Astrocyte of the hippocampus (primary cell): ENCODE results near the gene MAP1LC3B.

Experiments
- DNase-seq: peaks from one replicate; pipeline ENCODE4 v3.0.0; 2011; ENCODE audit warnings: low read depth, low spot score

Gene MAP1LC3B

GRCh38 chr16:87426423-87427215, 34.5 kb downstream of the MAP1LC3B start:
- no peak for DNase-seq

GRCh38 chr16:87431926-87432325, 39.8 kb downstream of the MAP1LC3B start:
- DNase-seq = peak; percentile 78

- no peak for DNase-seq
Measured at GRCh38 chr16:87432330-87432915, 40.3 kb downstream of the MAP1LC3B start.

GRCh38 chr16:87434146-87434667, 42.1 kb downstream of the MAP1LC3B start:
- no peak for DNase-seq

- DNase-seq = peak; percentile 31
Measured at GRCh38 chr16:87435372-87436224, 43.5 kb downstream of the MAP1LC3B start.

GRCh38 chr16:87436225-87437172, 44.4 kb downstream of the MAP1LC3B start:
- peak; percentile 50 for DNase-seq

GRCh38 chr16:87437327-87437726, 45.2 kb downstream of the MAP1LC3B start:
- DNase-seq = no peak

- DNase-seq = no peak
Measured at GRCh38 chr16:87437911-87438610, 45.9 kb downstream of the MAP1LC3B start.

- no peak for DNase-seq
Measured at GRCh38 chr16:87438611-87438985, 46.5 kb downstream of the MAP1LC3B start.

GRCh38 chr16:87439926-87440325, 47.8 kb downstream of the MAP1LC3B start:
- no peak for DNase-seq

- DNase-seq = peak; percentile 44
Measured at GRCh38 chr16:87441886-87442580, 49.9 kb downstream of the MAP1LC3B start.

GRCh38 chr16:87442581-87442966, 50.4 kb downstream of the MAP1LC3B start:
- DNase-seq = no peak

GRCh38 chr16:87443016-87443415, 50.9 kb downstream of the MAP1LC3B start:
- no peak for DNase-seq

- no peak for DNase-seq
Measured at GRCh38 chr16:87443964-87444363, 51.8 kb downstream of the MAP1LC3B start.

- no peak for DNase-seq
Measured at GRCh38 chr16:87445486-87445885, 53.4 kb downstream of the MAP1LC3B start.

- no peak for DNase-seq
Measured at GRCh38 chr16:87446479-87446878, 54.3 kb downstream of the MAP1LC3B start.

- DNase-seq = peak; percentile 87
Measured at GRCh38 chr16:87447323-87447722, 55.2 kb downstream of the MAP1LC3B start.

GRCh38 chr16:87448866-87449265, 56.7 kb downstream of the MAP1LC3B start:
- no peak for DNase-seq

- DNase-seq = no peak
Measured at GRCh38 chr16:87451563-87452210, 59.6 kb downstream of the MAP1LC3B start.
